GM12878 (cell line): ENCODE results near the gene DDX19B. TPM values are rescaled to one million over a fixed set of nuclear protein-coding genes. Genes with fewer than 3 reads are reported as not detected.
A peak's percentile ranks its signal among the peaks of the same experiment; 100 is the strongest.

Experiments
- ATAC-seq: fragments of 200-7000 bp; cut with Tn5 transposase; 3 replicates; pipeline ENCODE4 v1.9.1; 2020; ENCODE audit warnings: mild to moderate bottlenecking, moderate library complexity
- BruUV-seq: library from RNA; stranded (reverse); fragments of 400-500 nt; replicated peaks from 2 replicates; lab custom pipeline; 2021; lab: Mats Ljungman, UMichigan
- CTCF ChIA-PET: fragments of 300-600 bp; sonication (Branson Sonifier 250); formaldehyde crosslinking; extraction: SDS; loops from one replicate; lab custom pipeline; 2021; ENCODE audit warnings: inconsistent platforms; lab: Yijun Ruan, JAX
- POLR2A ChIA-PET: fragments of 350-600 bp; formaldehyde crosslinking; extraction: SDS; loops from one replicate; lab custom pipeline; 2021; ENCODE audit warnings: inconsistent platforms; lab: Charles Lee
- RAD21 ChIA-PET: fragments of 300-600 bp; sonication (Branson Sonifier 250); formaldehyde crosslinking; loops from one replicate; lab custom pipeline; 2023; ENCODE audit warnings: antibody characterized with exemption; ENCODE audit not compliant: unreplicated experiment; lab: Charles Lee
- SMC1A ChIA-PET: fragments of 300-600 bp; sonication (Branson Sonifier 250); formaldehyde crosslinking; loops from one replicate; lab custom pipeline; 2023; ENCODE audit not compliant: unreplicated experiment, uncharacterized antibody; lab: Charles Lee
- DNase-seq: peaks from one replicate; pipeline ENCODE4 v3.0.0-alpha.2; 2011; ENCODE audit warnings: low read depth, low spot score
- FAIRE-seq: peaks from 3 replicates; lab custom pipeline; 2011; peaks lifted over from hg19 to GRCh38; lab: Jason Lieb, UNC
- H2AFZ ChIP-seq: 2 replicates; pipeline ENCODE4 v1.6.0; 2011; ENCODE audit warnings: low read depth, low read length, control low read depth; ENCODE audit not compliant: control insufficient read depth
- H3K27ac ChIP-seq: 2 replicates; pipeline ENCODE4 v1.5.1; 2011; ENCODE audit warnings: control low read depth; ENCODE audit not compliant: control insufficient read depth, insufficient read depth
- H3K27me3 ChIP-seq, 2 experiments: replicated peaks in 1 of 2; 2 replicates each; pipeline versions ENCODE4 v1.6.0 to v1.6.1; 2011; ENCODE audit warnings: low read length in 1 of 2; ENCODE audit not compliant: control insufficient read depth in 2 of 2, insufficient read depth in 2 of 2
- H3K36me3 ChIP-seq, 2 experiments: 2 replicates each; pipeline ENCODE4 v1.5.1; 2011; ENCODE audit warnings: low read length in 1 of 2; ENCODE audit not compliant: control insufficient read depth in 2 of 2, insufficient read depth in 2 of 2
- H3K4me1 ChIP-seq: 2 replicates; pipeline ENCODE4 v1.6.1; 2011; ENCODE audit warnings: mild to moderate bottlenecking, low read length, moderate library complexity, mixed read lengths; ENCODE audit not compliant: control insufficient read depth, insufficient read depth
- H3K4me2 ChIP-seq: 2 replicates; pipeline ENCODE4 v1.6.0; 2011; ENCODE audit warnings: control low read depth; ENCODE audit not compliant: control insufficient read depth, insufficient read depth
- H3K4me3 ChIP-seq: fragments of 200-600 bp; sonication (generic); 2 replicates; pipeline ENCODE4 v1.5.1; 2016
- H3K79me2 ChIP-seq: 2 replicates; pipeline ENCODE4 v1.6.0; 2011; ENCODE audit warnings: low read length; ENCODE audit not compliant: control insufficient read depth, insufficient read depth
- H3K9ac ChIP-seq: 2 replicates; pipeline ENCODE4 v1.8.0; 2011; ENCODE audit warnings: low read length, control low read depth, mixed read lengths; ENCODE audit not compliant: control insufficient read depth, insufficient read depth
- H3K9me3 ChIP-seq: replicated peaks from 3 replicates; pipeline ENCODE4 v1.5.1; 2011; ENCODE audit warnings: mild to moderate bottlenecking, low read length; ENCODE audit not compliant: control insufficient read depth, insufficient read depth
- H4K20me1 ChIP-seq: 2 replicates; pipeline ENCODE4 v1.6.0; 2011; ENCODE audit not compliant: control insufficient read depth, insufficient read depth
- BCL3 ChIP-seq: IDR thresholded peaks from 2 replicates; pipeline ENCODE4 v1.6.1; 2011; ENCODE audit warnings: borderline replicate concordance, low read depth, mild to moderate bottlenecking, moderate library complexity, low read length; ENCODE audit not compliant: insufficient read depth, poor library complexity, severe bottlenecking
- MLLT1 ChIP-seq: fragments of 450-650 bp; IDR thresholded peaks from 2 replicates; pipeline ENCODE4 v1.6.1; 2016; ENCODE audit warnings: mild to moderate bottlenecking
- NRF1 ChIP-seq: conservative IDR thresholded peaks from 2 replicates; pipeline ENCODE4 v1.6.1; 2011; ENCODE audit warnings: mild to moderate bottlenecking, low read depth, low read length, improper control_type of control experiment
- POLR2AphosphoS5 ChIP-seq: IDR thresholded peaks from 2 replicates; pipeline ENCODE4 v1.6.1; 2011; ENCODE audit warnings: mild to moderate bottlenecking, low read length, inconsistent platforms
- RFX5 ChIP-seq: IDR thresholded peaks from 2 replicates; pipeline ENCODE4 v1.6.1; 2011; ENCODE audit warnings: low read depth, low read length, improper control_type of control experiment
- WGBS: methylation state at CpG from one replicate; pipeline ENCODE4 v1.1.6; 2016; ENCODE audit warnings: low lambda C conversion rate; ENCODE audit not compliant: insufficient replicate concordance, insufficient coverage; ENCODE audit errors: missing lambda C conversion rate; 5-methylcytosine and 5-hydroxymethylcytosine counted together
- in situ Hi-C: fragments of 300-500 bp; cut with MboI; formaldehyde crosslinking; loops from 9 replicates; pipeline ENCODE4 v1.14.3; 2018; ENCODE audit warnings: mixed read lengths
- intact Hi-C: fragments of 100-400 bp; cut with micrococcal nuclease; formaldehyde crosslinking; loops from one replicate; pipeline ENCODE4 v1.14.2; 2022; ENCODE audit not compliant: unreplicated experiment
- polyA plus RNA-seq, 11 experiments: library from polyadenylated mRNA; depleted of rRNA in 4 of 11; unstranded in 6 of 11; stranded (reverse) in 5 of 11; fragments of >200 nt; fragmentation: Nextera tagmentation in 4 of 11; fragmentation: Illumina TruSeq in 1 of 11; extraction: Ambion mirVana in 4 of 11; extraction: Trizol in 1 of 11; gene quantifications; 1 replicate in 1 of 11; 2 replicates in 10 of 11; pipeline versions ENCODE4 v1.2.1 to v1.2.3, GENCODE V29; 2011 to 2016; ENCODE audit warnings: inconsistent platforms in 2 of 11, missing spikeins in 2 of 11, low read depth in 1 of 11
- total RNA-seq, 4 experiments: library from RNA; depleted of rRNA in 3 of 4; stranded (reverse); fragments of >200 nt in 3 of 4; fragmentation: Illumina TruSeq in 1 of 4; extraction: Trizol in 1 of 4; gene quantifications; 2 replicates each; pipeline versions ENCODE4 v1.2.1 to v1.2.3, GENCODE V29; 2013 to 2021

The DDX19B gene
- total and polyA plus RNA-seq, 10 of the 15 experiments (the other 5 are each of a cell fraction or from before 2014, with no cell fraction given): 14.1 to 69.1 (median 42.5) TPM

- intact Hi-C loops: no loop called here
- no TSS peak for BruUV-seq
- no peaks in the 10 kb centered on the region for H3K9me3 ChIP-seq
- H3K4me1 ChIP-seq: peaks cover 4% of the 10 kb centered on the region; the same call in 1 of the 2 replicates
- ATAC-seq: no peak
- no peak for FAIRE-seq
- no peak for DNase-seq
- CTCF ChIA-PET: no interaction called here
- no peaks in the 10 kb centered on the region for H3K27me3 ChIP-seq
- no peak overlapping the region for H3K27ac ChIP-seq
- no peaks in the 10 kb centered on the region; a peak in 1 of 4 replicates for H3K36me3 ChIP-seq
- 52% methylated on average over 2 of the region's 3 CpGs for WGBS
- no peak overlapping the region for H3K9ac ChIP-seq
- RAD21 ChIA-PET: no interaction called here
- H3K79me2 ChIP-seq: peaks cover 13% of the 10 kb centered on the region
- no peak for TF ChIP-seq NRF1
- TF ChIP-seq, all 136 proteins: peak for 0
- Histone ChIP-seq H4K20me1 (no peaks in the 10 kb centered on the region), H2AFZ (no peak overlapping the region), H3K4me2 (no peak overlapping the region), H3K4me3 (no peak overlapping the region)
- SMC1A ChIA-PET: interaction anchor here (1.4 kb wide), 1 partner anchor 42 kb away, joined by 3 read pairs; no protein-coding TSS in a partner anchor
- in situ Hi-C loops: no loop called here
- POLR2A ChIA-PET: no interaction called here
Observed at GRCh38 chr16:70342016-70342415, 43.0 kb downstream of the DDX19B start.

GRCh38 chr16:70345840-70346239 is 46.9 kb downstream of the DDX19B start:
- CTCF ChIA-PET: interaction anchor here (0.9 to 1.6 kb wide), 7 partner anchors 8 to 163 kb away, joined by 3 to 9 read pairs (median 3); partner anchors contain the start of genes AARS1 and DDX19B
- peak overlapping the region; percentile 95 for H3K9ac ChIP-seq
- H4K20me1 ChIP-seq: no peaks in the 10 kb centered on the region
- H3K4me2 ChIP-seq: peak overlapping the region; percentile 87
- no peak for TF ChIP-seq BCL3
- TF ChIP-seq MLLT1: peak; percentile 87
- no peak for TF ChIP-seq RFX5
- TF ChIP-seq POLR2AphosphoS5: 0 out of 2 replicates have a peak, but pooled peaks have one; percentile 54
- TF ChIP-seq, all 136 proteins: peak for 2
- WGBS: 93% methylated on average over 10 of the region's 10 CpGs
- in situ Hi-C loops (no loop called here), intact Hi-C loops (loop anchor here (2.0 kb wide), 1 partner anchor 57 kb away; the partner anchor contains the start of gene AARS1)
- H3K27me3 ChIP-seq: no peaks in the 10 kb centered on the region
- FAIRE-seq (no peak), DNase-seq (no peak), ATAC-seq (no peak)
- TSS peak; percentile 95 for BruUV-seq
- peak overlapping the region; percentile 85 for H3K27ac ChIP-seq
- H2AFZ ChIP-seq: no peak overlapping the region
- POLR2A ChIA-PET: interaction anchor here (1.3 to 2.3 kb wide), 3 partner anchors 34 to 307 kb away, joined by 3 to 9 read pairs (median 6); partner anchors contain the start of gene DDX19B
- H3K79me2 ChIP-seq: peaks cover 37% of the 10 kb centered on the region
- H3K9me3 ChIP-seq: no peaks in the 10 kb centered on the region
- H3K4me1 ChIP-seq: peaks cover 4% of the 10 kb centered on the region
- RAD21 ChIA-PET: interaction anchor here (0.6 to 1.9 kb wide), 7 partner anchors 24 to 179 kb away, joined by 3 to 7 read pairs (median 5); partner anchors contain the start of genes DDX19B and ST3GAL2
- no peaks in the 10 kb centered on the region; a peak in 2 of 4 replicates for H3K36me3 ChIP-seq
- H3K4me3 ChIP-seq: peak overlapping the region; percentile 72
- SMC1A ChIA-PET: interaction anchor here (1.0 to 2.4 kb wide), 10 partner anchors 10 to 110 kb away, joined by 3 to 11 read pairs (median 4); partner anchors contain the start of genes AARS1 and DDX19B
